Fibroblast of peridontal ligament (primary cell): ENCODE results near the gene PLAAT3.
"Not testable (repeated sequence)": the region's sequence is repeated elsewhere in the genome, so short reads cannot be mapped to it uniquely, and the experiment has no call there.

Experiments used
- DNase-seq: peaks from one replicate; pipeline ENCODE4 v3.0.0-alpha.2; 2010; ENCODE audit errors: extremely low read depth

Gene PLAAT3

DNA sequence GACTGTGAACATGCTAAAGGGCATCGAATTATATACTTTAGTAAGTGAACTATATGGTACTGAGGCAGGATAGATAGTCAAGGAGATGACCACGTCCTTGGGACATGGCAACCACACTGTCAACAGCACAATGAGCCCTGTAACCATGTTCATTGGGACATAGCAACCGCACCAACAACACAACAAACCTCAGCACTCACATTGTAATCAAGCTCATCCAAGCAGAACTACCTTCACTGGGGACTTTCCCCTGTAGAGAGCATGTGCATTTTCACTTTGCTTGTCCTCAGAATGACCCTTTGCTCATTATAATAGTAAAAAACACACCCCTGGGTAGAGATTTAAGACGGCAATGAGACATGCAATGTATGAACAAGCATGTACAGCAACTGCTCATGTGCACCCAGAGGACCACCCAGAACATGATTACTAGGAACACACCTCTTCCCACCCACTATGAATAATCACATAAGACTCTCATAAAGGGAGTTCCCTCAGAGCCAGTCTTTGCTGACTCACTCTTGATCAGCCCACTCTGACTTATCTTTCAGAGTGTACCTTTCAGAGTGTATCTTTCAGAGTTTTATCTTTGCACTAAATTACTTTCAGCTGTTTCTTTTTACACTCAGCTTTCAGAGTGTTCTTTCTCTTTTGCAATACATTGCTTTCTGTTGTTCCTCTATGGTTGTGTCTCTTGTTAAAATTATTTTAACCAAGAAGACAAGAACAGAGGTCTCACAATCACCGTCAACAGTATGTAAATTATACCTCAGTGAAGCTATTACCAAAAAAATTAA, 47.0 kb downstream of the PLAAT3 start:
- DNase-seq: peak; percentile 76

DNA sequence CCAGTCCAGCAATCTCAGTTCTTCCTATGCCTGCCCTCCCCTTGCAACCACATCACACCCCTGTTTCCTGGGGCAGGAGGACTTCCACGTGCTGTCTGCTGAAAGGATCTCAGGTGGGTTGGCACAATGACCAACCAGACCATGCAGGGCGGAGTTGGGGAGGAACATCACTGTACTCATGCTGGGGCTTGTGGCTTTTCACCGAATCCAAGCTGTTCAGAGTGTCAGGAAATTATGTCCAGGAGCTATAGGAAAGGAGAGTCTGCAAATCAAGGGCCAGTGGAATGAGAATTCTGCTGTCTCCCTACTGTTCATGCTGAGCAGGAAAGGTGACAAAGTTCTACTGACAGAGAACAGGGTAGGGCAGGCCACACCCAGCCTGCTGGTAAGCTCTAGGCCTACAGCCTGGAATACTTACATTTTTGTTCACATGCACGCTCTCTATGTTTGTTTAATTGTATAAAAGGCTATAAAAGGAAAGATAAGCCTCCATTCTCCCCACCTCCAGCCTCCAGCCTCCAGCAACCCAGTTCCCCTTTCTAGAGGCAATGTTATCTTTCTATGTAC, 49.4 kb downstream of the PLAAT3 start:
- no peak for DNase-seq

DNA sequence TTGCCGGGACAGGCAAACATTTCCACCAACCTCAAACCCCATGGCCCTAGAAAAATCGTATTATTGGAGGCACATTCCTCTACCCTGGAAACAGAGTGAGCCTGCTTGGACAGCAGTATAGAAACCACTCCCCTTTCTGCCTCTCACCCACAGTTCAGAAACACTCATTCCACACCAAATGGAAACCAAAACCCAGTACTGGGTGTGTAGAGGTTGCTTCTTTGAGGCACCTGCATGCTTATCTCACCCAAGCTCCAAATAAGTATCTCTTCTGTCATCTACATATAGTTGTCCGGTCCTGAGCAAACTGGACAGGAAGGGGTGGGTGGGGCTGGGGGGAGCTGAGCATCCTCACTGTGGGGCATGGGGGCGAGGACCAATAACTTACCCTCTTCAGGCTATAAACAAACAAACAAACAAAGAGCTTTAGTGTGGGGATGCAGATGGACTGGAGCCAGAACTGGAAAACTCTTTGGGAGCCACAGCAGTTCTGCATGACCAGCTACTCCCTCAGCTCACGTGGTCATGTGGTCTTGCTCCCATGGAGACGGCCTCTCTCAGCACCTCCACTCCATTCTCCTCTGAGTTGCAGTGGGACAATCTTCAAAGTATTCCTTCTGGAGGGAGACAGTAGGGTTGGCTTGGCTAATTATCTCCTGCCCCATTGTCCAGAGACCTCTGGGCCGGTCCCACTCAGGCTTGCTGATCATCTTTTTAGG, 50.0 kb downstream of the PLAAT3 start:
- no peak for DNase-seq

DNA sequence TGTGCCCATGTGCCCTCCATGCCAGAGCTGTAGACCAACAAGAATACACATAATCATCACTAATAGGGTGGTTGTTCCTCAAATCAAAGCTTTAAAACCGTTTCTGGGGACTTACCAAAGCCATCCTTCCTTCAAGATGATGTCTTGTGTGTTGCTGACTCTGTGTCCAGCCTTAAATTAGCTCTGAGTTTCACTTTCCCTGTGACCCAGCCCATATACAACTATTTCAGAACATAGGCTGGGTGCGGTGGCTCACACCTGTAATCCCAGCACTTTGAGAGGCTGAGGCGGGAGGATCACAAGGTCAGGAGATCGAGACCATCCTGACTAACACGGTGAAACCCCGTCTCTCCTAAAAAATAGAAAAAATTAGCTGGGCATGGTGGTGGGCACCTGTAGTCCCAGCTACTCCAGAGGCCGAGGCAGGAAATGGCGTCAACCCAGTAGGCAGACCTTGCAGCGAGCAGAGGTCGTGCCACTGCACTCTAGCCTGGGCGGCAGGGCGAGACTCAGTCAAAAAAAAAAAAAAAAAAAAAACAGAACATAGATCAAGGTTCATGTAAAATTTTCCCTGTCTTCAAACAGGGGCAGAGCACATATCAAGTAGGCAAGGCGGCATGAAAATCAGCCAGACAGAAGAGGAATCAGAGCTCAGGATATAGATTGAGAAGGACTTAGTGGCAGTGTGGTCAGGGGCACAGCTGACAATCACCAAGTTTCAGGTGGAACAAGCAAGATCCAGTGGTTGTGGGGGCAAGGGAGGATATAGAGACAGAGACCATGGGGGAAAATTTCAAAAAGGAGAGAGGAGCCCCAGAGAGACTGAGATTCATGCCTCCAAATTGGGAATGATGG, 50.8 kb downstream of the PLAAT3 start, which contains the start of gene PLAAT2:
Gene PLAAT2, minus strand, starts transcription at position 179 of the 855 bp plus-strand sequence. Its CDS starts 55 bp downstream, at position 124.
- DNase-seq: no peak

DNA sequence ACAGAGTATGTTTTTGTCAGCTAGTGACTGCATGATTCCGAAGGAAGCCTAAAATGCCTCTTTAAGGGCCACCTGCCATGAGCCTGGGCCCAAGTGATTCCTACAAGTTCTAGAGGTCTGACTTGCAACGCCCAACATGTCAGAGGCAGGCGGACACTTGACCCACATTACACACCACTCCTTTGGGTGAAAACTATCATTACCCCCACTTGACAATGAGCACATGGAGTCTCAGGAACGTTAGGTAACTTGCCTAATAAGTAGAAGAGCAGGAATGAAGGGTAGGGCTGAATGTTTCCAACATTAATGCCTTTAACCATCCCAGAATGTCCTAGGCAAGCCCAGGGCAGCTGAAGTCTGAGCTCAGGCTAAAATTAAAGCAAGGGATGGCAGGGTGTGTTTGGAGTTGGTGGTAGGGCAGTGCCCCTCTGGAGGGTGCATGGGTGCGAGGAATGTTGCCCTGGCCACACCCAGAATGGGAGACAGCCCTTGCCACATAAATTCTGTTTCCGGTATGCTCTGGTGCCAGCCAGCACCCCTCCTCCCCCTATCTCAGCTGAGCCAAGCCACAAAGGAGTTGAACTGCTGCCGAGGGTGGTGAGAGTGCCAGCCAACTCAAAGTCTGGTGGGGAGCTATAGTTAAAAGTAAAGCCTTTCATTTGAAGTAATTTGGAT, 53.6 kb downstream of the PLAAT3 start:
- no peak for DNase-seq

DNA sequence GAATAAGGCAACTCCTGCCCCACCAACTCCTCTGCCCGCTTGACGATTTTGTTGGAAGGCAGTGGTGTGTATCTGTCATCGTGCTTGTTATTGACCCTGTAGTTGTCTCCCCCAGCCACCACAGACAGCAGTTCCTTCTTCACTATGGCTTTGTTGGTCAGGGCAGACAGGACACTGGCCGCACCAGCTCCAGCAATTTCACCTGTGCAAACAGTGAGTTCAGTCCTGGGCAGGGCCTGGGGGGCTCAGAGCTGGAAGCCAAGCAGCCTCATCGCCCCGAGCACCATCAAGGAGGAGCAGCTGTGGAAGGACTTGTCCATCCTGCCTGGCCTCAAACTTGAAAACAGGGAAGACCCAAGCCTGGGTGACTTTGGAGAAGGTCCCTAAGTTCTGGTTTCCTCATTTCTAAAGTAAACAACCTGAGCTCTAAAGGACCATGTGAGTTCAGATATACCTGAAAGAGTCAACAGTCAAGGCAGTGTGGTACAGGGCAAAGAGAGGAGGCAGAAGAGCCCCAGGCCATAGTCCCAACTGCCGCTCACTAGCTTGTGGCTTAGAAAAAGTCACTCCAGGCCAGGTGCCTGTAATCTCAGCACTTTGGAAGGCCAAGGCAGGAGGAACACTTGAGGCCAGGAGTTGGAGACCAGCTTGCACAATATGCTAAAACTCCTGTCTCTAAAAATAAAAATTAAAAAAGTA, 55.6 kb downstream of the PLAAT3 start:
- DNase-seq: no peak

DNA sequence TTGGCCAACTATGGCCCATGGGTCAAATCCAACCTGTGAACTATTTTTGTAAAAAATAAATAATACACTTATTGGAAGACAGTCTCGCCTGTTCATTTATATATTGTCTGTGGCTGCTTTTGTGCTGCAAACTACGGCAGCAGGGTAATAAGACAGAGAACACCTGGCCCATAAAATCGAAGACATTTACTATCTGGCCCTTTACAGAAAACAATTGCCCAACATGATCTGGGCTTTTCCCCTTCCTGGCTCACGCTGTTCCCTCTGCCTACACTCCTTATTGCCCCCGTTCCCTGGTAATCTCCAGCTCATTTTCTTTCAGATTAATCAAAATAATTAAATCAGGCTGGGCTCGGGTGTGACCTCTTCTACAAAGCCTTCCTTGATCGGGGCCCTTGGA, 56.7 kb downstream of the PLAAT3 start:
- DNase-seq: no peak

DNA sequence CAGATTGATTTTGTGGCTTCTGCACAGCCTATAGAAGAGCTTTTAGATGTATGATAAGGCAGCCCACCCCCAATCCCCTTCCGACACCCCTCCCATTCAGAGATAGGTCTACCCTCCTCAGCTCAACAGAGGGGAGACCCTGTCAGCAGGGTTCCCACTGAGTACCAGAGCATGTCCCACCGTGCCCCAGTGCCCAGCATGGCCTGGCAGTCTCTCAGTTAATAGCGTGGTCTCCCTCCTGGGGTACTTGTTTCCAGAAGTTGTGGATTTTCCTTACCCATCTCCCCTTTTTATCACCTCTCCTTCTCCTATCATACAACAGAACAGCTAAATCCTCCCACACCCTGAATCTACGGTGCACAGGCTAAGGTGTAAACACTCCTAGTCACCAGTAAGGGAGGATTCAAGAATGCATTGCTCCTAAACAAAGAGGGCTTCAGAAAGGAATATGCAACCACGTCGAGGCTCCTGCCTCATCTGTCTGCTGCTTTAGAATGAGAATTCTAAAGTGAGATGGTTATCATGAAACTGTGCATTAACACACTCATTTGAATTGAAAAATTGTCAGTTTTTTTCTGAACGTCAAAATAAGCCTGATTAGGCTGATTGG, 57.7 kb downstream of the PLAAT3 start:
- no peak for DNase-seq

DNA sequence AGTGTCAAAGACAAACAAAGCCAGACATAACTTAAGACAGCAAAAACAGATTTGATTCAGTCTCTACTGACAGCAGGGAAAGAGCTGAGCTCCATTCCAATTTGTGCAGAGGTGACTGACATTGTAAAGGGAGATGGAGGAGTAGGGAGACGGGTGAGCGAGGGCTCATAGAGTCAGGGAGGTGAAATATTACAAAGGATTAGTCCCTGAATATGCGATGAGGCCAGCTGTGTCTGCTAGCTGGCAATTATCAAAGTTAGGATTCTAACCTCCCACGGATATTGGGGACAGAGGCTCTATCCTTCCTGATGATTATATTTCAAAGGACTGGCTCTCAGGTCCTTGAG, 59.4 kb downstream of the PLAAT3 start:
- DNase-seq: no peak

DNA sequence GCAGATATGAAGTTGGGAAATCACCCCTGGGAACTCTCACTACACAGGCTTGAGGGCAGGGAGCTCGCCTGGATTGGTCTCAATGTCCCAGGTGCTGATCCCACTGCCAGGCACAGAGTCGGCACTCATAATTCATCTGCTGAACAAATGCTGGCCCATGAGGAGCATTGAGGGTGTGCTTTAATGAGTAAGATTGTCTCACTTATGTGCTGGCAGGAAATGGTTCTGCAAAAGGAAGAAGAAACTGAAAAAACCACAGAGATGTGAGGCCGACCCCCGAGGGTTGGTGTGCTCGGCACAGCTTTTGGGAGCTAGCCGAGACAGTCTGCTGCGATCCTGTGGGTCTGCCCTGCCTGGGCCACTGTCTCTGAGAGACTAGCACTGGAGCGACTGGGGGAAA, 60.5 kb downstream of the PLAAT3 start:
- no peak for DNase-seq

DNA sequence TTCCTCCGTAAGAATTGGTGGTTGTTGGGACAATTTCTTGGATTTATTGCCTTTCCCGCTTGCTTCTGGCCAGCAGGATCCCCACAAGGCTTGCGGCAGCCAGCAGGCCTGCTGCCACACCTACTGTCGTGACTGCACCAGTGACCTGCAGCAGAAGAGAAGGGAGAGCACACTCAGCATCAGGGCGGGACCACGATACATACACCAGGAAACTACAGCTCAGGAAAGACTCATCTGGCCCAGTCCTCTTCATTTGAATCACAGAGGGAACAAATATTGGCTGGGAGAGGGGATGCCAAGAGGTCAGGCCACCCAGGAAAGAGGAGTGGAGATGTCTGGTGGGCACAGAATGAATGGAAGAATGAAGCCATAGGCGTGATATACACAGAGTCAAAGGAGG, 61.3 kb downstream of the PLAAT3 start:
- no peak for DNase-seq

DNA sequence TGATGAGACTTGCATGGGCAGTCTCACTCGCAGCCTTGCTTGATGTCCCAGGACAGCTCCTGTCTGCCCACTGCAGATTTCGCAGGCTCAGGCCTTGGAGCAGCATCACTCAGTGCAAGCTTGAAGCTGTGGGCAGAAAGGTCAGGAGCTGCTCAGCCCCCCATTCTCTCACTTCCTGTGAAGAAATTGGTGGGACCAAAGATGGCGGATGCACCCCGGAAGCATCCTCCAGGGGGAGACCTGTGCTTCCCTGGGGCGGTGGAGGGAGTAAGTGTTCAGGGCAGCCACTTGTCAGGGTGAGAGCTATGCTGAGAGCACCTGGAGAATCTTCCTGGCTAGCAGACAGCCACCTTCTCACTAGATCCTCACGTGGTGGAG, 62.4 kb downstream of the PLAAT3 start:
- DNase-seq: no peak

DNA sequence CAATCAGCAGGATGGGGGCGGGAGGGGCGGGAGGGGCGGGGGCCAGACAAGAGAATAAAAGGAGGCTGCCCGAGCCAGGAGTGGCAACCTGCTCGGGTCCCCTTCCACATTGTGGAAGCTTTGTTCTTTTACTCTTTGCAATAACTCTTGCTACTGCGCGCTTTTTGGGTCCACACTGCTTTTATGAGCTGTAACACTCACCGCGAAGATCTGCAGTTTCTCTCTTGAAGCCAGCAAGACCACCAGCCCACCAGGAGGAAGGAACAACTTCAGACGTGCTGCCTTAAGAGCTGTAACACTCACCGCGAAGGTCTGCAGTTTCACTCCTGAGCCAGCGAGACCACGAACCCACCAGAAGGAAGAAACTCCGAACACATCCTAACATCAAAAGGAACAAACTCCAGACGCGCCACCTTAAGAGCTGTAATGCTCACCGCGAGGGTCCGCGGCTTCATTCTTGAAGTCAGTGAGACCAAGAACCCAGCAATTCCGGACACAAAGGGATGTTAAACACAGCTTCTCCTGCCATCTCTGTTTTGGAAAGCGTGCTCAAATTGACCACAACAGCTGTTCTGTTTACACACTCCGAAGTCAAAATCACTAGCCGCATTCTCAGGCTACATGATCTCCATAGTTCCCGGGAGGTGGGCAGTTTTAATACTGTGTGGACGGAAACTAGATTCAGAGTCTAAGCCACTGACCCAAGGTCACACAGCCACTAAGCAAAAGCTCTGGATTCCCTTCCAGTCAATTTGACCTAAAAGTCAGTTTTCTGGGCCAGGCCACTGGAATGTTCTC, 62.9 kb downstream of the PLAAT3 start:
- peak; percentile 55 for DNase-seq

DNA sequence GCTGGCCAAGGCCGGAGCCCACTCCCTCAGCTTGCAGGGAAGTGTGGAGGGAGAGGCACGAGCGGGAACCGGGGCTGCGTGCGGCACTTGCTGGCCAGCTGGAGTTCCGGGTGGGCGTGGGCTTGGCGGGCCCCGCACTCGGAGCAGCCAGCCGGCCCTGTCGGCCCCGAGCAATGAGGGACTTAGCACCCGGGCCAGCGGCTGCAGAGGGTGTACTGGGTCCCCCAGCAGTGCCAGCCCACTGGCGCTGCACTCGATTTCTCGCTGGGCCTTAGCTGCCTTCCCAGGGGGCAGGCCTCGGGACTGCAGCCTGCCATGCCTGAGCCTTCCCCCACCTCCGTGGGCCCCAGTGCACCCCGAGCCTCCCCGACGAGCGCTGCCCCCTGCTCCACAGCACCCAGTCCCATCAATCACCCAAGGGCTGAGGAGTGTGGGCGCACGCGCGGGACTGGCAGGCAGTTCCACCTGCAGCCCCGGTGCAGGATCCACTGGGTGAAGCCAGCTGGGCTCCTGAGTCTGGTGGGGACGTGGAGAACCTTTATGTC, 64.0 kb downstream of the PLAAT3 start:
- DNase-seq: not testable (repeated sequence)

DNA sequence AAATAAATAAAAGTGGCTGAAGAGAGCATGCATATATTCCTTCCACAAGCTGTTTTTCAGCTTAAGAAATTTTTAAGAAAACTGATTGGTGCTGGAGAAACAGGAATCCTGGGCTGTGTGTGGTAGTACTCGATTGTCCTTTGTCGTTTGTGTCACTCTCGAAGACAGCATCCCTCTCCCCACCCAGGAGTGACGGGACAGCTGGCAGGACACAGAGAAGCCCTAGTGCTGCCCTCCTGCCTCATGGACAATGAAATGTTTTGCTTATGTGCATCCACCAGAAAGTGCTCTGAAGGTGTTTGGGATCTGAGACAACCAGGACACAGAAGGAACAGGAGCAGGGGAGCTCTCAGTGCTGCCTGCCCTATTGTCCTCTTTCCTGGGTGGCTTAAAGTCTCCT, 64.8 kb downstream of the PLAAT3 start:
- no peak for DNase-seq

DNA sequence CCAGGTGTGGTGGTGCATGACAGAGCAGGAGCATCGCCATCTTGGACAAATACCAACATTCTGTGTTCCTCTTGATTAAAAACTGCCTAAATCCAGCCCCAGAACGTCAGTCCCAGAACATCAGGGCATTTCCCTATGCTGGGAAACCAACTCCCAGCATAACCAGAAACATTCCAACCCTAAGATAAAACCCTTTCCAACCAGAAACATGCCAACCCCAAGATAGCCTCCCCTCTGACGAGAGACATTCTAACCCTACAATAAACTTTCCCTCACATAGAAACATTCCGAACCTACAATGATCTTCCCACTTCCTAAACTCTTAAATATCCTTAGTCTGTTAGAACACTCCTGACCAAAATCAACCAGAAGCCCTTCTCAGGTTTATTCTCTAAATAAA, 66.1 kb downstream of the PLAAT3 start:
- DNase-seq: peak; percentile 20

DNA sequence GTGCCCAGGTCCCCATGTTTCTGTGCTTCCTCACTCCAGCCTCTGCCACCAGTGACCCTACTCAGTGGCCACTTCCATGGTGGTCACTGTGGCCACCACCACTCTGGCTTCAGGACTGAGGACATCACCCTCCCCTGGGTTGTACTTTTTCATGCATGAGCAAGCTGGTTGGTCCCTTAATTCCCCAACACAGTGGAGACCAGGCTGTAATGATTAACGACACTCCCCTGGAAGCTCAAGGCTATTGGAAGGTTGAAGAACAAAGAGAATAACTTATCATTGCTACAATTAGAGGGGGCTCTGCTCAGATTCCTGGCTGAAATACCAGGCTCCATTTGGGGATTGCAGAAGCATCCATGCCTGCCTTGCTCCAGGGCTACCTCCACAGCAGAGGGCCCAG, 67.2 kb downstream of the PLAAT3 start:
- DNase-seq: no peak

DNA sequence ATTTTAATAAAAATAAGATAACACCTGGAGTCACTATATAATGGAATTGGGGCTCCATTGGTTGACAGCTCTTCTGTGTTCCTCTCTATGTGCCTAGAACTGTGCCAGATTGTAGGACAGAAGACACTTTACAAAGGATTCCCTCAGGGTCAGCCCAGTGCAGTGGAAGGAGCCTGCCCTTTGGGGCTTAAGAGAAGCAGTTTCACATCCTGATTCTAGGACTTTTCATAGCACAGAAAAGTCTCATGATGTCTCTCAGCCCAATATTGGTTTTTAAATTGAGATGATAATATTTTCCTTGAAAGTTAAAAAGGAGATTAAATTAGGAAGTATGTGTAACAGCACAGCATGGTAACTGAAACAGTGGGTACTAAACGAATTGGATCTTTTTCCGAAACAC, 70.5 kb downstream of the PLAAT3 start:
- DNase-seq: no peak

DNA sequence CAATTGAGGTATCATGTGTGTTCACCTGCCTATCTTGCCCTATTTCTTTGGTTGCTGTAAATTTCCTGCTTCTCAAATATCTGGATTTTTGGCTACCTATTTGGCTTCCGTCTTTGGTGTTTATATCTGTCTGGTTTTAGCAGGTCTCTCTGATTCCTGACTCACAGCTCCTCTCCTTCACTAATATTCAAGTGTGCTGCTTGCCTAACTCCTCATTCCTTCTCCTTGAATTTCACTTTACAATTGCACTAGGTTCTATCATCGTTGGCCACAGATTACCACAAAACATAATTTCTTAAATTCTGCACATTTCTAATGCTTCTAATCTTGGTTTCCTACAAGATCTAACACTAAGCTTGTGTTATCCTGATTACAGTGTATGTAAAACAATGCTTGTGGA, 71.7 kb downstream of the PLAAT3 start:
- DNase-seq: peak; percentile 24
